OCI-LY7 (cell line): ENCODE measurements around the gene TBC1D10B. TPM values are rescaled to one million over a fixed set of nuclear protein-coding genes. Genes with fewer than 3 reads are reported as not detected.

ENCODE experiments used
- BruUV-seq: library from RNA; stranded (reverse); fragments of 400-500 nt; replicated peaks from 2 replicates; lab custom pipeline; 2021; lab: Mats Ljungman, UMichigan
- CTCF ChIA-PET: fragments of 300-600 bp; sonication (Branson Sonifier 250); formaldehyde crosslinking; loops from one replicate; lab custom pipeline; 2022; ENCODE audit warnings: antibody characterized with exemption; ENCODE audit not compliant: unreplicated experiment; lab: Charles Lee
- POLR2A ChIA-PET: fragments of 300-600 bp; sonication (Branson Sonifier 250); formaldehyde crosslinking; loops from one replicate; lab custom pipeline; 2022; ENCODE audit warnings: antibody characterized with exemption; lab: Charles Lee
- DNase-seq: peaks from one replicate; pipeline ENCODE4 v3.0.0-alpha.2; 2015; ENCODE audit warnings: low spot score
- H2AFZ ChIP-seq: fragments of 200-600 bp; sonication (generic), shearing (Covaris generic); 2 replicates; pipeline ENCODE4 v1.6.1; 2014; ENCODE audit warnings: mild to moderate bottlenecking, antibody characterized with exemption, low read length, moderate library complexity
- H3K27ac ChIP-seq: fragments of 200-600 bp; sonication (generic); 2 replicates; pipeline ENCODE4 v1.5.1; 2014; ENCODE audit warnings: mixed run types, low read depth, mild to moderate bottlenecking, moderate library complexity, low read length, inconsistent platforms; ENCODE audit not compliant: poor library complexity, severe bottlenecking
- H3K36me3 ChIP-seq: fragments of 200-600 bp; sonication (generic); 2 replicates; pipeline ENCODE4 v1.6.1; 2014; ENCODE audit warnings: mild to moderate bottlenecking, antibody characterized with exemption, low read length, moderate library complexity, mixed read lengths; ENCODE audit not compliant: insufficient read depth
- H3K4me1 ChIP-seq: fragments of 200-600 bp; sonication (generic); 2 replicates; pipeline ENCODE4 v1.5.1; 2014; ENCODE audit warnings: mild to moderate bottlenecking, low read length; ENCODE audit not compliant: insufficient read depth, poor library complexity, severe bottlenecking
- H3K4me2 ChIP-seq: fragments of 200-600 bp; sonication (generic); 2 replicates; pipeline ENCODE4 v1.6.1; 2014; ENCODE audit warnings: mild to moderate bottlenecking, low read length
- H3K4me3 ChIP-seq: fragments of 200-600 bp; sonication (generic); 2 replicates; pipeline ENCODE4 v1.5.1; 2014; ENCODE audit warnings: mild to moderate bottlenecking, low read depth, low read length; ENCODE audit not compliant: poor library complexity, severe bottlenecking
- H3K79me2 ChIP-seq: fragments of 200-600 bp; sonication (generic); 2 replicates; pipeline ENCODE4 v1.6.1; 2016; ENCODE audit warnings: low read depth, mild to moderate bottlenecking, low read length, moderate library complexity, mixed read lengths; ENCODE audit not compliant: insufficient read depth
- H3K9me2 ChIP-seq: fragments of 200-600 bp; sonication (generic); 2 replicates; pipeline ENCODE4 v1.6.1; 2016; ENCODE audit warnings: mild to moderate bottlenecking, low read length, mixed read lengths; ENCODE audit not compliant: insufficient read depth
- H3K9me3 ChIP-seq: fragments of 200-600 bp; sonication (generic); 2 replicates; pipeline ENCODE4 v1.6.1; 2014; ENCODE audit warnings: mild to moderate bottlenecking, mixed run types, low read length, mixed read lengths
- H4K20me1 ChIP-seq: fragments of 200-600 bp; sonication (generic); 2 replicates; pipeline ENCODE4 v1.6.1; 2014; ENCODE audit warnings: mild to moderate bottlenecking, antibody characterized with exemption, low read length, moderate library complexity, mixed read lengths; ENCODE audit not compliant: insufficient read depth
- EZH2phosphoT487 ChIP-seq: fragments of 200-600 bp; sonication (generic); IDR thresholded peaks from 2 replicates; pipeline ENCODE4 v1.6.1; 2018; ENCODE audit warnings: low read depth, borderline replicate concordance, mild to moderate bottlenecking, mixed run types, antibody characterized with exemption, low read length, moderate library complexity, mixed read lengths
- intact Hi-C: fragments of 100-400 bp; cut with micrococcal nuclease; formaldehyde crosslinking; loops from one replicate; pipeline ENCODE4 v1.10.0; 2022; ENCODE audit not compliant: unreplicated experiment
- total RNA-seq, 2 experiments: library from RNA; depleted of rRNA in 1 of 2; stranded (reverse); fragments of >200 nt in 1 of 2; shearing (Covaris generic) in 1 of 2; gene quantifications; 2 replicates each; pipeline ENCODE4 v1.2.3, GENCODE V29; 2014 to 2022
- TF ChIP-seq, protein P1 (sequence below): fragments of 200-600 bp; sonication (generic); conservative IDR thresholded peaks from 2 replicates; pipeline ENCODE4 v1.5.1; 2014; ENCODE audit warnings: mild to moderate bottlenecking, antibody characterized with exemption, low read length, moderate library complexity, mixed read lengths

Gene TBC1D10B
- total RNA-seq, 2 experiments from 2014 or later, result 44.9 to 78.6 TPM

- ChIA-PET POLR2A (interaction anchor here (0.7 to 2.6 kb wide), 9 partner anchors 8 to 37 kb away, joined by 3 to 26 read pairs (median 10); partner anchors contain the start of genes SEPTIN1 and ZNF771), CTCF (interaction anchor here (0.5 to 0.6 kb wide), 2 partner anchors 23 to 625 kb away, joined by 3 to 5 read pairs; partner anchors contain the start of gene ZNF48)
- H3K9me2 ChIP-seq, result no peaks in the 10 kb centered on the region
- intact Hi-C loops, result loop anchor here (10.0 kb wide), 1 partner anchor 377 kb away; the partner anchor contains the start of genes HIRIP3 and INO80E
- H3K36me3 ChIP-seq, result peaks cover 23% of the 10 kb centered on the region
- H2AFZ ChIP-seq, result peak overlapping the region; percentile 4; the same call in 1 of the 2 replicates
- H3K4me3 ChIP-seq, result peak overlapping the region; percentile 63
- peak overlapping the region; percentile 86 for H3K4me2 ChIP-seq
- no peaks in the 10 kb centered on the region for H3K9me3 ChIP-seq
- peak; percentile 77 for DNase-seq
- peaks cover 27% of the 10 kb centered on the region for H3K79me2 ChIP-seq
- peaks cover 20% of the 10 kb centered on the region for H4K20me1 ChIP-seq
- no TSS peak for BruUV-seq
- peak overlapping the region; percentile 77 for H3K27ac ChIP-seq
- no peak for TF ChIP-seq EZH2phosphoT487
- peaks cover 37% of the 10 kb centered on the region for H3K4me1 ChIP-seq
Measured at GRCh38 chr16:30372038-30372712, 1.9 kb upstream of the TBC1D10B start.

DNA sequence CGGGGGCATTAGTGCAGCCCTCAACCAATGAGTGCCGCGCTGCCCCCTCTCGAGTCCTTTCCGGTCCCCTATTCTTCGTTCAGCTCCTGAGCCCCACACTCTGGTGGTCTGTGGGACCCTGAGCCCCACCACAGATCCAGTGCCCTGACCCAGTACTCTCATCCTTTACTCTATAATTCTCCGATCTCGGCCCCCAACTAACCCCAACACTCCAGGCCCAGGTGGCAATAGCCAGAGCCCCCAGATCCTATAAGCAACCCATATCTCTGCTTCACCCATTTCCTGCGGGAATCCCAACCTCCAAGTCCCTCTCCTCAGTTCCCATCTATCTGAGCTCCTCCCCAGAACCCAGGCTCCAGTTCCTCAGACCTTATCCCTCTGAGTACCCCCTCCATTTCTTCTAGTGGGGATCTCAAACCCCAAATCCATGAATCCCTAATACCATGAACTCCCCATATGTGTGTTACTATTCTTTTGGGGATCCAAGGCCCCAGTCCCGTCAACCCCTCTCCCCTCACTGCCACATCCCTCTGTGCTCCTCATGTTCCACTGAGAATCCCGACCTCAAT, 1.0 kb upstream of the TBC1D10B start:
- H3K4me3 ChIP-seq, result peak overlapping the region; percentile 63
- ChIA-PET POLR2A (interaction anchor here (0.5 to 2.6 kb wide), 17 partner anchors 9 to 261 kb away, joined by 3 to 26 read pairs (median 7); partner anchors contain the start of genes SEPTIN1, ZNF48 and ZNF771), CTCF (interaction anchor here (0.6 to 1.3 kb wide), 8 partner anchors 11 to 46 kb away, joined by 3 to 8 read pairs (median 3); partner anchors contain the start of genes SEPTIN1 and ZNF48)
- no peak for DNase-seq
- H3K36me3 ChIP-seq, result peaks cover 31% of the 10 kb centered on the region
- peaks cover 36% of the 10 kb centered on the region for H3K79me2 ChIP-seq
- H3K9me2 ChIP-seq, result no peaks in the 10 kb centered on the region
- TSS peak; percentile 83 for BruUV-seq
- no peak overlapping the region for H2AFZ ChIP-seq
- TF ChIP-seq, protein P1, sequence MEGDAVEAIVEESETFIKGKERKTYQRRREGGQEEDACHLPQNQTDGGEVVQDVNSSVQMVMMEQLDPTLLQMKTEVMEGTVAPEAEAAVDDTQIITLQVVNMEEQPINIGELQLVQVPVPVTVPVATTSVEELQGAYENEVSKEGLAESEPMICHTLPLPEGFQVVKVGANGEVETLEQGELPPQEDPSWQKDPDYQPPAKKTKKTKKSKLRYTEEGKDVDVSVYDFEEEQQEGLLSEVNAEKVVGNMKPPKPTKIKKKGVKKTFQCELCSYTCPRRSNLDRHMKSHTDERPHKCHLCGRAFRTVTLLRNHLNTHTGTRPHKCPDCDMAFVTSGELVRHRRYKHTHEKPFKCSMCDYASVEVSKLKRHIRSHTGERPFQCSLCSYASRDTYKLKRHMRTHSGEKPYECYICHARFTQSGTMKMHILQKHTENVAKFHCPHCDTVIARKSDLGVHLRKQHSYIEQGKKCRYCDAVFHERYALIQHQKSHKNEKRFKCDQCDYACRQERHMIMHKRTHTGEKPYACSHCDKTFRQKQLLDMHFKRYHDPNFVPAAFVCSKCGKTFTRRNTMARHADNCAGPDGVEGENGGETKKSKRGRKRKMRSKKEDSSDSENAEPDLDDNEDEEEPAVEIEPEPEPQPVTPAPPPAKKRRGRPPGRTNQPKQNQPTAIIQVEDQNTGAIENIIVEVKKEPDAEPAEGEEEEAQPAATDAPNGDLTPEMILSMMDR, result peak; percentile 18; the same call in 1 of the 2 replicates
- no peak for TF ChIP-seq EZH2phosphoT487
- H3K27ac ChIP-seq, result peak overlapping the region; percentile 77
- H3K4me1 ChIP-seq, result peaks cover 42% of the 10 kb centered on the region
- intact Hi-C loops, result loop anchor here (2.0 to 10.0 kb wide), 3 partner anchors 29 to 377 kb away; partner anchors contain the start of genes HIRIP3 and INO80E
- H3K9me3 ChIP-seq, result no peaks in the 10 kb centered on the region
- peaks cover 20% of the 10 kb centered on the region for H4K20me1 ChIP-seq
- peak overlapping the region; percentile 86 for H3K4me2 ChIP-seq

- peaks cover 47% of the 10 kb centered on the region for H3K4me1 ChIP-seq
- intact Hi-C loops, result loop anchor here (2.0 to 10.0 kb wide), 3 partner anchors 27 to 375 kb away; partner anchors contain the start of genes HIRIP3 and INO80E
- H3K4me3 ChIP-seq, result peak overlapping the region; percentile 99
- H3K79me2 ChIP-seq, result peaks cover 49% of the 10 kb centered on the region
- TF ChIP-seq, protein P1, result 0 out of 2 replicates have a peak, but pooled peaks have one; percentile 22
- no peak for TF ChIP-seq EZH2phosphoT487
- H3K4me2 ChIP-seq, result peak overlapping the region; percentile 97
- ChIA-PET POLR2A (interaction anchor here (0.8 to 2.1 kb wide), 8 partner anchors 9 to 48 kb away, joined by 3 to 12 read pairs (median 6); partner anchors contain the start of genes SEPTIN1 and ZNF48), CTCF (interaction anchor here (1.3 kb wide), 1 partner anchor 16 kb away, joined by 4 read pairs; no protein-coding TSS in a partner anchor)
- H3K36me3 ChIP-seq, result peaks cover 41% of the 10 kb centered on the region
- no peak for DNase-seq
- BruUV-seq, result no TSS peak
- H3K27ac ChIP-seq, result peak overlapping the region; percentile 26
- H3K9me3 ChIP-seq, result no peaks in the 10 kb centered on the region
- no peaks in the 10 kb centered on the region for H3K9me2 ChIP-seq
- peaks cover 20% of the 10 kb centered on the region for H4K20me1 ChIP-seq
- H2AFZ ChIP-seq, result no peak overlapping the region
Measured at GRCh38 chr16:30369938-30370455, 297 bp downstream of the TBC1D10B start.
